ENCODE results near the gene CFAP46.
A peak's percentile ranks its signal among the peaks of the same experiment; 100 is the strongest.
"Not testable (repeated sequence)": the region's sequence is repeated elsewhere in the genome, so short reads cannot be mapped to it uniquely, and the experiment has no call there.

CFAP46 gene

GRCh38 chr10:132912713-132913558 lies 29.4 kb downstream of the CFAP46 start:
- DNase-seq (ENCODE audit: low read depth) = no peak

GRCh38 chr10:132912225-132912712 lies 30.1 kb downstream of the CFAP46 start:
- DNase-seq (ENCODE audit: low read depth) = no peak

DNA sequence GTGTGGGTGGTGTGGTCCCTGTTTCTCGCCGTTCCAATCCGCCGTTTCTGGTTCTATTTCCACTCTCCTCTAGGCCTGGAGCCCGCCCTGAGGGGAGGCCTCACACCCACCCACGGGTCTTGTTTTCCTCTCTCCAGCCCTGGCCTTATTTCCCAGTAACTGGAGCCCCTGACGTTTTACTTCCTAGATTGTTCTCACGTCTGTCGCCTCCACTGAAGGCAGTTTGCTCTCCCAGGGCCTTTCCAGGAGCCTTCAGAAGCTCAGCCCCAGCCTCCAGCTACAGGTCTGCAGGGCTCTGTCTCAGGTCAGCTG lies 30.6 kb downstream of the CFAP46 start:
- no peak for DNase-seq (ENCODE audit: low read depth)

GRCh38 chr10:132910901-132911785 lies 31.2 kb downstream of the CFAP46 start:
- peak; percentile 5 for DNase-seq (ENCODE audit: low read depth)

DNA sequence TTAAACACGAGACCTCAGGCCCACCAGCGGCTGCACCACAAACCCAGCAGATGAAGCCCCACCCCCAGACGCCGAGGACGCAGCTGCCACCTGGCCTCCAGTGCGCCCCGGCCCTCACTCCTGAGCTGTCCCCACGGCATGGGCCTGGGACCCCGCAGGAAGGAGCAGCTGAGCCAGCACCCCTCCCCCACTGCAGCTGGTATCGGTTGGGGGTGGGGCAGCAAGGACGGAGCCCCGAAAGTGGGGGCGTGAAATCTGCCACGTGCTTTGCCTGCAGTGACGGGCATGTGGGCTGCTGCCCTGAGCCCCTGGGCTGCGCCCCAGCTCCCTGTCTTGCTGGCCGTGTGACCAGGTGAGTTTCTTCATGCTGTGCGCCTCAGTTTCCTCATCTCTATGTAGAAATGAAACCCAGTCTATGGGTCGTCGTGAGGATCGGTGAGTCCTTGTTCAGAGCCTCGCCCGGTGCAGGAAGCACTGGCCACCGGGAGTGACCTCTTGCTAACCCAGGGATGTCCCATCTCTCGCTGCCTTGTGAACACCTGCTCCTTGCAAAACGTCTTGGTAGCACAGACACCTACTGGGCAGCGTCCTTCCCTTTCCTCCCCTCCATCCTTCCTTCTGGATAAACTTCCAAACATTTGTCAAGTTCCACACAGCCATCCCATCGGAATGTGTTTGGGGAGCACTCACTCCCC lies 32.0 kb downstream of the CFAP46 start:
- no peak for DNase-seq (ENCODE audit: low read depth)

DNA sequence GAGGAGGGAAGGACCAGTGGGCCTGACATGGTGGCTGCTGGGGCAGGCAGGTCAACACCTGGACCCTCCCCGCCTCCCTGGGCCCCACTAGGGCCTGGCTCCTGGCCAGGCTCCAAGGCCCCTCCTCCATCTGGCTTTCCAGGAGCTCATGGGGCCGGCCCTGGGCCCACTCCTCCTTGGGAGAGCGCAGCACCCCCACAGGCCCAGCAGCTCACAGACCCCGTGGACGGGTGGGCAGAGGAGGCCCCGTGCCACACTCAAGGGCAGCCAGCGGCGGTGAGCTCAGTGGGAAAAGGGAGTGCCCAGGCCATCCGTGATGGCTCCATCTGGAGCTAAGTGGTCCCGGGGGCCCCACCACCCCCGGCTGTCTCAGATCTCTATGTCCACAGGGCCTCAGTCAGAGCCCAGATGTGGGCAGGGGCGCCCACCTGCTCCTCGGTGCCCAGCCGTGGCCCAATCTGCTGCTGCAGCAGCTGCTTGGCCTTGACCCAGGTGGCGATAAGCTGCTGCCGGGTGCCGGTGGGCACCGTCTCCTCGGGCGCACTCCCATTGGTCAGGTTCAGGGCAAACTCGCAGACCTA lies 32.8 kb downstream of the CFAP46 start:
- no peak for DNase-seq (ENCODE audit: low read depth)

- no peak for DNase-seq (ENCODE audit: low read depth)
Measured at GRCh38 chr10:132908621-132909295, 33.6 kb downstream of the CFAP46 start.

- DNase-seq (ENCODE audit: low read depth) = no peak
Measured at GRCh38 chr10:132907821-132908620, 34.3 kb downstream of the CFAP46 start.

DNA sequence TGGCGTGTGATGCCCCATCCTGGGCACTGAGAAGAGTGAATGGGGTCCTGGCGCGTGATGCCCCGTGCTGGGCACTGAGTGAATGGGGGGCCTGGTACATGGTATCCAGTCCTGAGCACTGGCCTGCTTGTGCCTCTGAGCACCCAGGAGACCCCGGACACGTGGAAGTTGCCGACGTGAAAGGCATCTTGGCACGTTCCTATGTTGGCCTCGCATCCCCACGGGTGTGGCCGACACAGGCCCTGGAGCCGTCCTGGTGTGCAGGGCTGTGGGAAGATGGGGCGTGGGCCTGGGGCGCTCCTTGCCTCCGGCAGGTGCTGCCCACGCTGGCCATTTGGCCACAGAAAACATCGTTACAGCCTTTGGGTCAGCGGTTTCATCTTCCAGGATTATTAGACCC lies 35.5 kb downstream of the CFAP46 start:
- DNase-seq (ENCODE audit: low read depth) = no peak

GRCh38 chr10:132906106-132906505 lies 36.3 kb downstream of the CFAP46 start:
- no peak for DNase-seq (ENCODE audit: low read depth)

GRCh38 chr10:132905661-132906060 lies 36.7 kb downstream of the CFAP46 start:
- DNase-seq (ENCODE audit: low read depth) = no peak

DNA sequence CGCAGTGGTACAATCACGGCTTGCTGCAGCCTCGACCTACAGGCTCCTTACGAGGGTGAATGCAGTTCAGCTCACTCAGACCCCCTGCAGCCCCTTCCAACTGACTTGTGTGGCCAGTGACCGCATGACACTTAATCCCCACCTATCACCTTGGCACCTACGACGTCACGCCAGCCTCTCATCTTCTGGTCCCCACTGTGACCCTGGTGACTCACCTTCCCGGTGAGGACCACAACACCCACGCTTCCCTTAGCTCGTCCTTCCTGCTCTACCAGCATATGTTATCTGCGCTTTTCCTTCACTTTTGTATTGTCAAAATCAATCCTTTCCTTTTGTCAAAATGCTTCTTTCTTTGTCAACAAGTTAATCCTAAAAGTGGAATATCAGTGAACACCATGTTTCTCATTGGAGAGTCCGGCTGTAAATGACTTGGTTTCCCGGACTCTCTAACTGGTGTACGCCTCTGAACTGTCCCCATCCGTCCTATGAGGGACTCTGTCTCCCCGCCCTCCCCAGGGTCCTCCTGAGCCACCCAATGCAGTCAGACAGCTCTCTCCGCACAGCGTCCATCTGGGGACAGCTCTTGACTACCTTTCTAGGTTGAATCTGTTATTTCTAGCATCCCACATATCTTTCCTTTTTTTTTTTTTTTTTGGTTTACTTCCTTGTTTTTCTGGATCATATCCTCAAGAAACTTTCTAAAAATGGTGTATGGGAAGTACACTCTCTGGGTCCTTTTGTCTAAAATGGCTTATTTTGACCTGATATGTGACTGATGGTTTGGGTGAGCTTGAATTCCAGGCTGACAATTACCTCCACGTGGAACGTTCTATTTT lies 37.3 kb downstream of the CFAP46 start:
- DNase-seq (ENCODE audit: low read depth) = no peak

- peak; percentile 56 for DNase-seq (ENCODE audit: low read depth)
Measured at GRCh38 chr10:132904181-132904813, 38.1 kb downstream of the CFAP46 start.

- not testable (repeated sequence) for DNase-seq (ENCODE audit: low read depth)
Measured at GRCh38 chr10:132902656-132903575, 39.5 kb downstream of the CFAP46 start.

GRCh38 chr10:132901351-132901750 lies 41.0 kb downstream of the CFAP46 start:
- DNase-seq (ENCODE audit: low read depth) = no peak

- no peak for DNase-seq (ENCODE audit: low read depth)
Measured at GRCh38 chr10:132900211-132900756, 42.1 kb downstream of the CFAP46 start.

- no peak for DNase-seq (ENCODE audit: low read depth)
Measured at GRCh38 chr10:132899751-132900065, 42.7 kb downstream of the CFAP46 start.
